Adrenal gland (tissue), 5 donors: ENCODE data around the gene SSBP3.

ENCODE experiments used
- POLR2A ChIP-seq, 2 donors: fragments of 450-650 bp; IDR thresholded peaks; one replicate each; pipeline ENCODE4 v1.6.1; 2017; ENCODE audit warnings: antibody characterized with exemption in 2 of 2, mild to moderate bottlenecking in 2 of 2, moderate library complexity in 1 of 2
- TF ChIP-seq, protein P1 (sequence below), 6 experiments: fragments of 450-650 bp in 4 of 6; fragments of 200-600 bp in 2 of 6; sonication (generic) in 1 of 6; IDR thresholded peaks; 1 replicate in 5 of 6; 2 replicates in 1 of 6; pipeline versions ENCODE4 v1.5.1 to v1.8.0; 2016 to 2021; ENCODE audit warnings: antibody characterized with exemption in 6 of 6, mild to moderate bottlenecking in 2 of 6, moderate library complexity in 1 of 6
- donor health status: DM: no; HTN: no; CAD: no.

DNA sequence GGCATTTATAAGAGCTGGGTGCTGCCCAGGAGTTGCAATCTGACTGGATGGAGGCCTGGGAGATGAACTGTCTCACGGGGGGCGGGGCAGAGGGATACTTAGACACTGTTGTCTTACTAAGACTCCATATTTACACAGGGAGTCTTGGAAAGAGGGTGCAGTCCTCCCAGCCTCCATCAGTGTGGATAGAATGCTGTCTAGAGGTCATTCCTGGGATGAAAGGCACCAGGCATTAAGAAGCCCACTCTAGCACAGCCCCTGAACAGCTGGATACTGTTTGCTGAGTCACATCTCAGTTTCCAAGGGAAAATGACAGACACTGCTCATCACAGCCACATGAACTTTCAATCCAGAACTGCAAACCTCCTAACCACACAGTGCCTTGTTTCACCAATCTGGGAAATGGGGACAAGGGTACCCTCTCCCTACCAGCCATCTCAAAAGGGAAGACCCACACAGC, 43.3 kb downstream of the SSBP3 start:
- TF ChIP-seq, protein P1, sequence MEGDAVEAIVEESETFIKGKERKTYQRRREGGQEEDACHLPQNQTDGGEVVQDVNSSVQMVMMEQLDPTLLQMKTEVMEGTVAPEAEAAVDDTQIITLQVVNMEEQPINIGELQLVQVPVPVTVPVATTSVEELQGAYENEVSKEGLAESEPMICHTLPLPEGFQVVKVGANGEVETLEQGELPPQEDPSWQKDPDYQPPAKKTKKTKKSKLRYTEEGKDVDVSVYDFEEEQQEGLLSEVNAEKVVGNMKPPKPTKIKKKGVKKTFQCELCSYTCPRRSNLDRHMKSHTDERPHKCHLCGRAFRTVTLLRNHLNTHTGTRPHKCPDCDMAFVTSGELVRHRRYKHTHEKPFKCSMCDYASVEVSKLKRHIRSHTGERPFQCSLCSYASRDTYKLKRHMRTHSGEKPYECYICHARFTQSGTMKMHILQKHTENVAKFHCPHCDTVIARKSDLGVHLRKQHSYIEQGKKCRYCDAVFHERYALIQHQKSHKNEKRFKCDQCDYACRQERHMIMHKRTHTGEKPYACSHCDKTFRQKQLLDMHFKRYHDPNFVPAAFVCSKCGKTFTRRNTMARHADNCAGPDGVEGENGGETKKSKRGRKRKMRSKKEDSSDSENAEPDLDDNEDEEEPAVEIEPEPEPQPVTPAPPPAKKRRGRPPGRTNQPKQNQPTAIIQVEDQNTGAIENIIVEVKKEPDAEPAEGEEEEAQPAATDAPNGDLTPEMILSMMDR (IDR thresholded peaks at IDR 0.05), result no peak
- TF ChIP-seq POLR2A (IDR thresholded peaks at IDR 0.05), result no peak
